GM21447 (cell line): ENCODE measurements around the gene MINAR2.
A peak's percentile ranks its signal among the peaks of the same experiment; 100 is the strongest.

ENCODE experiments used
- ATAC-seq: cut with Tn5 transposase; IDR thresholded peaks from one replicate; pipeline ENCODE4 v1.9.1; 2021; ENCODE audit not compliant: unreplicated experiment

Gene MINAR2

DNA sequence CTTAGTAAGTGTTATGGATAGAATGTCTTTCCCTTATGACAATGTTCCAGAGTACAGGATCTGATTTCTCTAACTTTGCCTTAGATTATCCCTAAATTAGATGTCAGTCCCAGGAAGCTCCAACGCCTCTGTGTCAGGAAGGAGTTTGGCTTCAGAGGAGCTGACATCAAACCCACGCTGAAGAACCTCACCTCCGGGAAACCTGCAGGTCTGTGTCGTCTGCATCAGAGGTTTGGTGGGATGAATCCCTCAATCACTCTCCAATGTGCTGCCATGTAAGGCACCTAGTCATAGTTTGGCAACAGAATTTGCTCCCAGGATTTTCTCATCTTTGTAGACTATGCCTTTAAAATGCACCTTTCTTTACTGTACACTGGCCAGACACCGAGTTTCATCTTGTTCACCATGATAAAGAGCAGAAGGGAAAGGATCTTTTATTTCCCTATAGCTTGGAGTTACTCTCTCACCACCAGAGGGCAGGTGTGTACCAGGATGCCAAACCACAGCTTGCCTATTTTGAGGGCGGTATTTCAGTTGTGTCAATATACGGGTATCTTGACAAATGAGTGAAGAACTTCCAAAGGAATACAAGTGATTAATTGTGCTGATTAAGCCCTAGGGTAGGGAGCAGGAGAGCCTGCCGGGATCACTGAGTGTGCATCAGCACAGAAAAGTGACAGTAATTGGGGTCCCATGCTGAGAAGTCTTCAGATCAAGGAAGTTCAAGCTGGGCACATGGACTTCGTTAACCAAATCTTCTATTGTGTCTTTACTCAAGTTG is 23.4 kb downstream of the MINAR2 start:
- ATAC-seq: peak; percentile 54

DNA sequence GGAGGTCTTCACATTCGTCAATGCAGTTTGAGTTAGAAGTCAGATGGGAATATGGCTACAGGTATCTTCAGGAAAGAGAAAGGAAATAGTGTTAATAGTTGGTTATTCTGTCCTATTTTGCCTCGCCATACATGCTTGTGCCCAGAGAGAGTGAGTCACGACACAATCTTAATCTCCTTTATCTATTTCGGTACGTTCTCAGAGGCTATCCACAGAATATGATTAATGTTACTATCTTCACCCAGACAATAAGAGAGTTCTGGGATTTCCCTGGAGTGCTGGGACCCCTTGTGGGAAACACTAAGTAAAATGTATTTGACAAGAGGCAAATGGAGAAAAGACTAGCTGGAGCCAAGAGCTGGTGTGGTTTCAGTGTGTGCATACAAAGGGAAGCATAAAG is 25.5 kb downstream of the MINAR2 start:
- no peak for ATAC-seq

DNA sequence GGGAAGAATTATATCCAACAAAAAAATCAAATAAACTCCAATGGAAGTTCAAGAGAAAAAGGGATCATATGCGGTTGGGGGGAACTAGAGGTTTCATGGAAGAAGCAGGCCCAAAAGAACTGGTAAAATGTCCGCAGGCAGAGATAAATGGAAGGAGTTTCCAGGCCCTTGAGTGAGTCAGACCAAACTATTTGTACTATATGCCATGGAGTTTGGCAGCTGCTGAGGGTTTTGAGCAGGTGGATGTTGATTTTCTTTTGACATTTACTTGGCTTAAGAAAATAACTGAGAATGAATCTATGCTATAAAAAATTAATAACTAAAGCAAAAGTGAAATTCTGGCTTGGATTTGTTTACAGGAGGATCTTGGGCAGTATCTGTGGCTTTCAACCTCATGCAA is 33.7 kb downstream of the MINAR2 start:
- no peak for ATAC-seq

DNA sequence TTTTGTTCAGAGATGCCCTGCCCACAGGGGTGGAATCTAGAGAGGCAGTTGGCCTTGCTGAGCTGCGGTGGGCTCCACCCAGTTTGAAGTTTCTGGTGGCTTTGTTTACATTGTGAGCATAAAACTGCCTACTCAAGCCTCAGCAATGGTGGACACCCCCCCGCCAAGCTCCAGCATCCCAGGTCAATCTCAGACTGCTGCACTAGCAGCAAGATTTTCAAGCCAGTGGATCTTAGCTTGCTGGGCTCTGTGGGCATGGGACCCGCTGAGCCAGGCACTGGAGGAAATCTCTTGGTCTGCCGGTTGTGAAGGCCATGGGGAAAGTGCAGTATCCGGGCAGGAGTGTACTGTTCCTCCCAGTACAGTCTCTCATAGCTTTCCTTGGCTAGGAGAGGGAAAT is 55.5 kb downstream of the MINAR2 start:
- no peak for ATAC-seq

DNA sequence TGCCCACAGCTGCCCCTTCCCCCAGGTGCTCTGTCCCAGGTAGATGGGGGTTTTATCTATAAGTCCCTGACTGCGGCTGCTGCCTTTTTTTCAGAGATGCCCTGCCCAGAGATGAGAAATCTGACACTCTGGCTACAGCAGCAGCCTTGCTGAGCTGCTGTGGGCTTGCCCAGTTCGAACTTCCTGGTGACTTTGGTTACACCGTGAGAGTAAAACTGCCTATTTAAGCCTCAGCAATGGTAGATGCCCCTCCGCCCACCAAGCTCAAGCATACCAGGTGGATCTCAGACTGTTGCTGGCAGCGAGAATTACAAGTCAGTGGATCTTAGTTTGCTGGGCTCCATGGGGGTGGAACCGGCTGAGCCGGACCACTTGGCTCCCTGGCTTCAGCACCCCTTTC is 56.8 kb downstream of the MINAR2 start:
- no peak for ATAC-seq

DNA sequence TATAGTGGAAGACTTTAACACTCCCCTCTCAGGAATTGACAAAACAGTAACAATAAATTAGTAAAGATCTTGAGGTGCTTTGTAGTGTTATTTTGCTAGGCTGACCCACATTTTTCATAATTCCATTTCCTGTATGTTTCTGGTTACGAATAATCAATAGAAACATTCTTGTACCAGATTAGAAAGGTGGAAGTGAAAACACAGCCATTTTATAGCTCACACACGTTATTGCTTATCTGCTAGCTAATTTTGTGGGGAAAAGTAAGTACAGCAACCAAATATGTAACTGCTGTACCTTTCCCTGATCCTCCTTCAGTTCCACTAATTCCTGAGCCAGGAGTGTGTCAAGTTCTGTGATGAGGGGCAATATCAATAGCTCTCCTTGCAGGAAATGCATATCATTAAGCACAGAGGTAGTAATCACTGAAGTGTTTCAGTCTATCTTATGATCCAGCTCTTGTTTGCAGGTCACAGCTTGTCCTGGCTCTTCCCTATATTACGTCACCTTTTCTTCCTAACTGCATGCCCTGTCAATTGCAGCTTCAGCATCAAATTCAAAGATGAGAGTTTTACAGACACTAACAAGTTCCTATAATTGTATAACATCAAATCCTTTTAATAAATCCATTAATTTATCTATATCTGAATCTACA is 59.4 kb downstream of the MINAR2 start:
- no peak for ATAC-seq
